NCI-H1417 (cell line): ENCODE measurements around the gene RFX2.
"Not testable (repeated sequence)": the region's sequence is repeated elsewhere in the genome, so short reads cannot be mapped to it uniquely, and the experiment has no call there.

Experiments
- DNase-seq, 3 experiments: peaks; one replicate each; lab custom pipeline; 2025; lab: John Stamatoyannopoulos, UW

RFX2 gene

GRCh38 chr19:6074709-6075403 is 35.4 kb downstream of the RFX2 start:
- no peak for DNase-seq

- DNase-seq: peak in 1 of 3 experiments; percentile 51
Measured at GRCh38 chr19:6073858-6074708, 36.2 kb downstream of the RFX2 start.

- DNase-seq: not testable (repeated sequence)
Measured at GRCh38 chr19:6073233-6073632, 37.1 kb downstream of the RFX2 start.

- DNase-seq: no peak
Measured at GRCh38 chr19:6071875-6072274, 38.4 kb downstream of the RFX2 start.

GRCh38 chr19:6070720-6071485 is 39.4 kb downstream of the RFX2 start:
- DNase-seq: no peak

GRCh38 chr19:6070207-6070681 is 40.1 kb downstream of the RFX2 start:
- DNase-seq: no peak

GRCh38 chr19:6069268-6069791 is 41.0 kb downstream of the RFX2 start:
- no peak for DNase-seq

GRCh38 chr19:6068711-6069110 is 41.6 kb downstream of the RFX2 start:
- DNase-seq: no peak

- peak in 1 of 3 experiments; percentile 45 for DNase-seq
Measured at GRCh38 chr19:6067975-6068374, 42.3 kb downstream of the RFX2 start.

GRCh38 chr19:6066661-6067646 is 43.3 kb downstream of the RFX2 start:
- peak; percentile 92 to 100 (median 98) for DNase-seq

GRCh38 chr19:6065685-6066374 is 44.5 kb downstream of the RFX2 start:
- peak; percentile 49 to 95 (median 88) for DNase-seq

- DNase-seq: no peak
Measured at GRCh38 chr19:6064336-6065073, 45.8 kb downstream of the RFX2 start.

- no peak for DNase-seq
Measured at GRCh38 chr19:6063576-6064335, 46.5 kb downstream of the RFX2 start.

- DNase-seq: no peak
Measured at GRCh38 chr19:6062961-6063575, 47.2 kb downstream of the RFX2 start.

- no peak for DNase-seq
Measured at GRCh38 chr19:6062274-6062673, 48.0 kb downstream of the RFX2 start.

GRCh38 chr19:6061376-6062130 is 48.7 kb downstream of the RFX2 start:
- no peak for DNase-seq

- no peak for DNase-seq
Measured at GRCh38 chr19:6060600-6061375, 49.5 kb downstream of the RFX2 start.
